Stimulated activated naive CD8-positive, alpha-beta T cell treated with anti-CD3 and anti-CD28 coated beads, Interleukin-15, amount 100 ng/mL, for 72 hours (primary cell): Measurements from ENCODE around the gene MAP3K7.

ENCODE experiments used
- ATAC-seq: fragments of 150-1000 bp; cut with Tn5 transposase; 2 replicates; pipeline ENCODE4 v1.10.0; 2021; ENCODE audit warnings: mild to moderate bottlenecking, moderate library complexity
- DNase-seq, 2 donors: peaks; one replicate each; pipeline ENCODE4 v3.0.0; 2021 to 2022
- H3K27ac Mint-ChIP-seq, 2 donors: one replicate each; pipeline ENCODE4 v1.8.0; 2022; ENCODE audit warnings: mild to moderate bottlenecking in 2 of 2, mixed read lengths in 2 of 2, moderate library complexity in 2 of 2
- H3K27me3 Mint-ChIP-seq: one replicate; pipeline ENCODE4 v1.8.0; 2022; ENCODE audit warnings: mixed read lengths
- H3K4me1 Mint-ChIP-seq: one replicate; pipeline ENCODE4 v1.8.0; 2022; ENCODE audit warnings: mild to moderate bottlenecking, mixed read lengths
- H3K4me3 Mint-ChIP-seq, 2 donors: one replicate each; pipeline ENCODE4 v1.8.0; 2022; ENCODE audit warnings: mild to moderate bottlenecking in 2 of 2, mixed read lengths in 2 of 2, moderate library complexity in 1 of 2
- H3K9me3 Mint-ChIP-seq, 2 donors: one replicate each; pipeline ENCODE4 v1.8.0; 2022; ENCODE audit warnings: mixed read lengths in 2 of 2

MAP3K7 gene

DNA sequence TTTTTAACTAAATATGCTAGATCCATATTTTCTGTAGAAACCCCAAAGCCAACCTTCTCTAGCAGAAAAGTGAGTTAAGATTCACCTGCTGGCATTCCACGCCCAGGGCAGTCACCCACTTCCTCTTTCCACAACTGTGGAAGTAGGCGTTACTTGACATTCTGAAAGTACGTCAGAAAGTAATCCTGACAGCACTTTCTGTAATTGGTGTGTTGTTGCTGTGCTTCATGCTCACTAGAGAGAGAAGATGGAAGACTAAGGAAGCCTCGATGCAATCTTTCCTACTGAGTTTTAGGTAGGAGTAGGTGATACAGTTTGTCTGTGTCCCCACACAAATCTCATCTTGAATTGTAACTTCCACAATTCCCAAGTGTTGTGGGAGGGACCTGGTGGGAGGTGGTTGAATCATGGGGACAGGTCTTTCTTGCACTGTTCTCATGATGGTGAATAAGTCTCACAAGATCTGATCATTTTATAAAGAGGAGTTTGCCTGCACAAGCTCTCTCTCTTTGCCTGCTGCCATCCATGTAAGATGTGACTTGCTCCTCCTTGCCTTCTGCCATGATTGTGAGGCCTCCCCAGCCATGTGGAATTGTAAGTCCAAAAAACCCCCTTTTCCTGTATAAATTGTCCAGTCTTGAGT, 101.1 kb downstream of the MAP3K7 start:
- DNase-seq = no peak
- Mint-ChIP-seq H3K4me3 (no peak overlapping the region), H3K27me3 (no peaks in the 10 kb centered on the region), H3K27ac (no peak overlapping the region), H3K4me1 (no peaks in the 10 kb centered on the region), H3K9me3 (peaks cover 21% of the 10 kb centered on the region in 2 donors)
- ATAC-seq = no peak

DNA sequence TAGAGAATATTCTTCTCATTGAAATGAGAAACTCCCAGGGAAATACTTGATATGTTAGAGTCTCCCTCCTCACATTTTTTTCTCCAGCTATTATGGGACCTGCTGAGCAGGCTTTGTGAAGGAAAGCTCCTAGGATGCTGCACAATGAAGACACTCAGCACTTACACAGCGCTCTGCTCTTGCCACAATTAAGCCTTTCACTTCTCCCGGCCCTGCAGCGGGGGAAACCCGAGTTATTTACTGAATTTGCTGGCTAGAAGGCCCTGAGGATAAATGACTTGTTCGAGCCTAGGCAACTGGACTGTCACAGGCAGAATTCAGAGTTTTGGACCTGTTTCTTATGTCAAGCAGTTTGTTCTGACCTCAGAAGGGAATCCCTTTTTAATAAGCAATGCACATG, 102.0 kb downstream of the MAP3K7 start:
- no peaks in the 10 kb centered on the region for H3K27me3 Mint-ChIP-seq
- no peaks in the 10 kb centered on the region for H3K4me1 Mint-ChIP-seq
- H3K4me3 Mint-ChIP-seq = no peak overlapping the region
- no peak for ATAC-seq
- no peak overlapping the region for H3K27ac Mint-ChIP-seq
- H3K9me3 Mint-ChIP-seq = peaks cover 21% of the 10 kb centered on the region in 2 donors
- DNase-seq = no peak

DNA sequence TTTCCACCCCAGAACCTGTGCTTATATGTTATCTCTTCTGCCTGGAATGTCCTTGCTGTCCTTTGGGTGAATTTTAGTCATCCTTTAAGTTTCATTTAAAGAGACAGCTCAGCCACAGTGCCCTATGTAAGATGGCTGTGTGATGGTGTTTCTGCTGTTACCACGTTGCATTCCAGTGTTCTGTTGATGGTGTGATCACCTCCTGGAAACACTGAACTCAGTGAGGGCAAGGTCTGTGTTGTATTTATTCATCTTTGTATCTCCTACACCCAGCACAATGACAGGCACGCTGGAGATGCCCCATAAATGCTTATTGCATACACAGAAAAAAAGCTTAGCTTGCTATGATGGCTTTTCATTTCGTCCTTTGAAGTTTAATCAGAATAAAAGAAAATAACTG, 102.5 kb downstream of the MAP3K7 start:
- H3K27me3 Mint-ChIP-seq = no peaks in the 10 kb centered on the region
- ATAC-seq (no peak), DNase-seq (no peak)
- H3K27ac Mint-ChIP-seq = no peak overlapping the region
- H3K9me3 Mint-ChIP-seq = peaks cover 21% of the 10 kb centered on the region in 2 donors
- peaks cover under 1% of the 10 kb centered on the region for H3K4me1 Mint-ChIP-seq
- no peak overlapping the region for H3K4me3 Mint-ChIP-seq

DNA sequence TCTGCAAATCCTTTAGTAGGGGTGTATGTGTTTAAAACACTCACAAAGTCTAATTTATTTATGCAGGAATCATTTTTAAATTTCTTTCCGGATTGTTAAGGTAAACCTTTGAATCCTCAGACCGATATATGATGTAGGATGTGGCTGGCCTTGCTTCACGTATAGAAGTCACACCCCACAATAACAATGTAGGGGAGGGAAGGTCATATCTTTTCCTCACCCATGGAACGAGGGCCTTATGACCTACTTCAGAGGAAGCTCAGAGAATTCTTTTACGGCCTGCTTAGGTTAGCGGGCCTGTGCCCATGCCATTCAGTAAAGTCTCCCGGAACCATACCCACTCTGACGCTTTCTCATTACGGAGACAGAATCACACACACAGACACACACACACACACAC, 102.9 kb downstream of the MAP3K7 start:
- peaks cover 5% of the 10 kb centered on the region for H3K4me1 Mint-ChIP-seq
- no peaks in the 10 kb centered on the region for H3K27me3 Mint-ChIP-seq
- H3K4me3 Mint-ChIP-seq = no peak overlapping the region
- ATAC-seq = no peak
- DNase-seq = no peak
- H3K9me3 Mint-ChIP-seq = peaks cover 21% of the 10 kb centered on the region in 2 donors
- no peak overlapping the region for H3K27ac Mint-ChIP-seq

DNA sequence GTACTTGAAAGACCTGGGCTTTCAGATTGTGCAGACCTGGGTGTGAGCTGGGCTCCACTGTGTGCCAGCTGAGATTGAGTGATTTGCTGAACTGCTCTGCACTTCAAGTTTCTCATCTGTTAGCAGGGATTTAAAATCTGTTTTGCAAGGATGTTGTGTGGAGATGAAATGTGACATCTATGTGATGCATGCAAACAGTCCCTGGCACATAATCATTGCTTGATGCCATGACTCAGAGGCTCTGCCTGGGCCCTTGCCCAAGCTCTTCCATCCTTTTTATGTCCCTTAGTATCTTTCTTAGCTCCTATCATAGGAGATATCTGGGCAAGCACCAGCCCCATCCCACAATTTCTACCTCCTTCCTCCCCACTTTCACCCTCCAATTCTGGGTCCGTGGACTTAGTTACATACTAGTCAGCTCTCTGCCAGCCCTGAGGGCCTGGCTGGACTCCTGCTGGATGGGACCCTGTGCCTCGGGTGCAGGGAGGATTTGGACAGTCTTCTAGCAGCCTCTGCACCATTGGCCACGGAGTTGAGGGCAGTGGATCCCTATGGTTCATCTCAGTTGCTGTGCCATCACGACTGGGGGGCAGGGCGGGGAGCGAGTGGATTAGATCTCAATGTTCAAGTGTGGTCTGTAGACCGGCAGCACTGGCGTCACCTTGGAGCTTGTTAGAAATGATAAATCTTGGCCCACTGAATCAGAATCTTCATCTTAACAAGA, 103.6 kb downstream of the MAP3K7 start:
- no peak overlapping the region for H3K4me3 Mint-ChIP-seq
- H3K9me3 Mint-ChIP-seq = peaks cover 21% of the 10 kb centered on the region in 2 donors
- no peak overlapping the region for H3K27ac Mint-ChIP-seq
- H3K27me3 Mint-ChIP-seq = no peaks in the 10 kb centered on the region
- ATAC-seq (no peak), DNase-seq (no peak)
- peaks cover 12% of the 10 kb centered on the region for H3K4me1 Mint-ChIP-seq

DNA sequence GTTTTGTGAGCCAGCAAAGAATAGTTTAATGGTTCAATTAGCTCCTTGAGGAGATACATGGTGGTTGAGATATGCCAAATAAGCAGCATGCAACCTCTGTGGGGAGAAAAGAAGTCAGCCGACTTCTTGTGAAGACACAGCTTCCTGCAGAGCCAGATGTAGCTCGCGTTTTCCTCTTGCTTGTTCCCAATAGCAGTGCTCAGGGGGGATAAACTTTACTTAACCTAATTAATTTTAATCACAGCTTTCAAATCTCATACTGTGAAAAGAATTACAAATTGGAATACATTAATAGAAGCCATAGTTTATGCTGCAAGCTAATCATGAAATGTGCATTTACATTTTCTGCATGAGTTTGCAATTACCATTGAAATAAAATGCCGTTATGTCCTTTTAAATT, 106.2 kb downstream of the MAP3K7 start:
- no peak for DNase-seq
- peaks cover 38% of the 10 kb centered on the region for H3K4me1 Mint-ChIP-seq

DNA sequence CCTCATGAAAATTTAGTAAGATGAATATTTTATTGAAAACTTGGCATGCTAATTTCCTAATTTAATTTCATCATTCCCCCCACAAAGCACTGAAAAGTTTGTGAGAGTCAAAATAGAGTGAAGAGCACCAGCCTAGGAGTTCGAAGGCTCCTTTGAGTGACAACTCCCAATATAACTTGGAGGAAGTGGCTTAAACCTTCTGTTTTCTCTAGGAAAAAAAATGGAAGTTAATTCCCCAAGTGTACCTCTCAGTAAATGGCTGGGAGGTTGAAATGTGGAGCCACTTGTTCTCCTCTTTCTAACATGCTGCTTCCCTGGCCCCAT, 107.3 kb downstream of the MAP3K7 start:
- Mint-ChIP-seq H3K4me1 (peaks cover 49% of the 10 kb centered on the region), H3K27me3 (no peaks in the 10 kb centered on the region), H3K9me3 (peaks cover 8 to 10% of the 10 kb centered on the region in 2 donors), H3K27ac (no peak overlapping the region), H3K4me3 (no peak overlapping the region)
- DNase-seq = no peak
- ATAC-seq = no peak

More for the DNA sequence above, 106.2 kb downstream of the MAP3K7 start:
- ATAC-seq = no peak
- H3K9me3 Mint-ChIP-seq = peaks cover 10% of the 10 kb centered on the region in 2 donors
- H3K27ac Mint-ChIP-seq = no peak overlapping the region
- no peak overlapping the region for H3K4me3 Mint-ChIP-seq
- H3K27me3 Mint-ChIP-seq = no peaks in the 10 kb centered on the region

DNA sequence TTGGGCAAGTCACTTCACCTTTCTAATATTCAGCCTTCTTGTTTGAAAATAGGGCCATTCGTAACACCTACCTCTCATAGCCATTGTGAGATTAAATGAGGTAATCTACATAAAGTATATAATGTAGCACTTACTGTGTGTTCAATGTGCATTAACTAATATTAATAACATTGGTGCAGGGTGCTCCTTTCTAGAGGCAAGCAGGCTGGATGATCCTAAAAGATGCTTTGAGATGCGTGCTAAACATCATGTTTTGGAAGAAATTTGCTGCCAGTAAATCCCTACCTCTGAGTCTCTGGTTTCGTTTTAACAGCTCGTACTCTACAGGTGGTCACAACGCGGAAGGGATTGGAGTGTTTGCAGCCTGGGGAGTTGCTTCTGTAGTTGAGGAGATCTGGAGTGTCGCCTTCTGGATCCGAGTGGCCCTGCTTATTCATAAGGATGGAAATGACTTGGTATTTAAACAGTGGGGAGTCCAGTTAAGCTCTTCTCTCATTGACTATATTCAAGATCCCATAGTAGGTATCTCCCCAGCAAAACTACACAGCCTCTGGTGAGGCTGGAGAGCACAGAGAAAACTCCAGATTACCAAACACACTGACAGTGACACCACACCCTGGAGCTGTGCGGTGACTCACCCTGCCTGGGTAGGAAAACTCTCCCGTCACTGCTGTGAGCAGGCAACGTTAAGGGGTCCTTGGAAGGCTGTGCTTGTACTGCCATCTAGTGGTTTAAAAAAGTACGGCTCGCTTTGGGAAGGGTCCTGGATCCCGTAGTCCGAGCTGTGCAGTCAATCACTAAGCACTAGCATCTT, 107.9 kb downstream of the MAP3K7 start:
- peak; percentile 77 to 81 for DNase-seq
- peak; percentile 93 for ATAC-seq
- H3K9me3 Mint-ChIP-seq = peaks cover 8 to 10% of the 10 kb centered on the region in 2 donors
- no peaks in the 10 kb centered on the region for H3K27me3 Mint-ChIP-seq
- H3K27ac Mint-ChIP-seq = peak overlapping the region; percentile 49 to 89
- peaks cover 55% of the 10 kb centered on the region for H3K4me1 Mint-ChIP-seq
- peak overlapping the region; percentile 30 to 39 for H3K4me3 Mint-ChIP-seq

DNA sequence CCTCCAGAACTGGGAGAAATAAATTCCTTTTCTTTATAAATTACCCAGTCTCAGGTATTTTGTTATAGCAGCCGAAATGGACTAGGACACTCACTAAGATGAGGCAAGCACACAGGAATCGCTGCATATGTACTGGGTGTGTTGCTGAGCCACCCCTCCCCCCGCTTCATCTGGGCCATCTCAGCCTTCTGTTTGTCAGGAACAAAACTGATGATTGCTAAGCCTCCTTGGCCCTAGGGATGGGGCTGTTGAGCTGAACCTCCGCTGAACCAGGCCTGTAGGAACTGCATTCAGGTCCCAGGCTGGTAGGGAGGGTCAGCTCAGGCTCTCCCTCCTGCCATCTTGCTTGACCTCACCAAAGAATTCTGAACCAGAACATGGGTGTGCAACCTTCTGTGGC, 108.6 kb downstream of the MAP3K7 start:
- ATAC-seq = no peak
- no peak overlapping the region for H3K4me3 Mint-ChIP-seq
- peaks cover 8 to 10% of the 10 kb centered on the region in 2 donors for H3K9me3 Mint-ChIP-seq
- DNase-seq = no peak
- H3K27ac Mint-ChIP-seq = no peak overlapping the region
- H3K27me3 Mint-ChIP-seq = no peaks in the 10 kb centered on the region
- H3K4me1 Mint-ChIP-seq = peaks cover 62% of the 10 kb centered on the region

DNA sequence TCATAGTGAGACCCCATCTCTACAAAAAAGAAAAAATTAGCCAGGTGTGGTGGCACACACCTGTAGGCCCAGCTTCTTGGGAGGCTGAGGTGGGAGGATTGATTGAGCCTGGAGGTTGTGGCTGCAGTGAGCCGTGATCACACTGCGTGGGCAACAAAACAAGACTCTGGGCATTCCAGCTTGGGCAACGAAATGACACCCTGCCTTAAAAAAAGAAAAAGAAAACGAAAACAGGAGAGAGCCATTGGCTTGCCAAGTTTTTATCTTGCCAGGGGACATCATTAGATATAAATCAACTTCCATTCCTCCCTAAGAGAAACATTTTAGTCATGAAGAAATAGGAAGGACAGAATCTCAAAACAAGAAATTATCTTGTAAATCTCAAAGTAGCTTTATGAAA, 109.5 kb downstream of the MAP3K7 start:
- no peak overlapping the region for H3K4me3 Mint-ChIP-seq
- DNase-seq (no peak), ATAC-seq (no peak)
- H3K27me3 Mint-ChIP-seq = no peaks in the 10 kb centered on the region
- no peak overlapping the region for H3K27ac Mint-ChIP-seq
- peaks cover 71% of the 10 kb centered on the region for H3K4me1 Mint-ChIP-seq
- H3K9me3 Mint-ChIP-seq = peaks cover 2 to 4% of the 10 kb centered on the region in 2 donors

DNA sequence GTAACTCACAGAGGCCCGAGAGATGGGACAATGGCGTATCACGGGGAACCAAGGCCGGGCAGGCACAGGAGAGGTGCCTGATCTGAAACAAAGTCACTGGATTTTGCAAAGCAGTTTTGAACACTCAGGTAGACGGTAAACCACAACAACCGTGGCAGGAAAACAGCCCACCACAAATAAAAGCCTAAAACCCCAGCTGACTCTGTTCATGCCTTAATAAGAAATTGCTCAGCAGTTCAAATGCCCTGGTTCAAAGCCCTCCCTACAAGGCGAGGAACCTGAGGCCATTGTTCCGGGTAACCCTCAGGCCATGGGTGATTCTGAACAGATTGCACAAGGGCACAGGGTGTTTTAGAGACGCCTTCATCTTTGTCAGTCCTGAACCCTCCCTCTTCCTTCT, 114.2 kb downstream of the MAP3K7 start:
- H3K4me3 Mint-ChIP-seq = peak overlapping the region; percentile 75 to 86
- DNase-seq = peak in 1 of 2 donors; percentile 60
- H3K27ac Mint-ChIP-seq = peak overlapping the region in 1 of 2 donors; percentile 67

DNA sequence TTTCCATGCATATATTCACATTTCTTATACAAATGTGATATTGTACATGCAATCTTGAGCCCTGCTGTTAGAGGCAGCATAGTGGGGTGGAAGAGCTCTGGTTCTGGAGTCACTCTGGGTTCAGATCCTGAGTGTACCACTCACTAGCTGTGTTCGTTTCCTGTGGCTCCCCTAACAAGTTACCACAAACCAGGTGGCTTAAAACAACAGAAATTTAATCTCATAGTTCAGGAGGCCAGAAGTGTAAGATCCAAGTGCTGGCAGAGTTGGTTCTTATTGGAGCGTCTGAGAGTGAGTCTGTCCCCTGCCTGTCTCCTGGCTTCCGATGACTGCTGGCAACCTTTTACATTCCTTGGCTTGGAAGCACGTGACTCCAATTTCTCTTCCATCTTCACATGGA, 115.6 kb downstream of the MAP3K7 start:
- no peaks in the 10 kb centered on the region for H3K27me3 Mint-ChIP-seq
- DNase-seq = no peak
- peaks cover 93% of the 10 kb centered on the region for H3K4me1 Mint-ChIP-seq
- H3K27ac Mint-ChIP-seq = no peak overlapping the region
- no peak for ATAC-seq
- no peaks in the 10 kb centered on the region for H3K9me3 Mint-ChIP-seq
- H3K4me3 Mint-ChIP-seq = no peak overlapping the region

More for the DNA sequence above, 114.2 kb downstream of the MAP3K7 start:
- no peaks in the 10 kb centered on the region for H3K9me3 Mint-ChIP-seq
- ATAC-seq = peak; percentile 33
- peaks cover 95% of the 10 kb centered on the region for H3K4me1 Mint-ChIP-seq
- no peaks in the 10 kb centered on the region for H3K27me3 Mint-ChIP-seq

DNA sequence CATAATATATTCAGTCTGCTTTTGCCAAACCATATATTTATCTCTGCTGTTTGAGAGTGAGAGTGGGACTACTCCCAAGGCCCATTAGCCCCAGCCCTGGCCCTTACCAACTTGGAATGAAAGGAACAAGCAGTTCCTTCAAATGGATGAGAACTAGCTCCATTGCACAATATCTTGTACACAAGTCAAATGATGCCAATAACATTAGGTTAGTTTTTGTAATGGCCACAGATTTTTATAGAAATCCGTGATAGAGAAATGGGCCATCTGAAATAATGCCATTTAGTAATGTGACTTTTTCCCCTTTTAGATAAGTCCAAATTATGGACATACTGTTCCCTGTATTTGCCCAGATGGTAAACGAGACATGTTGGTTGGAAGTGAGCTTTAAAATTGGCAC, 117.0 kb downstream of the MAP3K7 start:
- Mint-ChIP-seq H3K4me3 (no peak overlapping the region), H3K4me1 (peaks cover 93% of the 10 kb centered on the region), H3K27me3 (no peaks in the 10 kb centered on the region), H3K27ac (no peak overlapping the region), H3K9me3 (no peaks in the 10 kb centered on the region)
- DNase-seq (no peak), ATAC-seq (no peak)

DNA sequence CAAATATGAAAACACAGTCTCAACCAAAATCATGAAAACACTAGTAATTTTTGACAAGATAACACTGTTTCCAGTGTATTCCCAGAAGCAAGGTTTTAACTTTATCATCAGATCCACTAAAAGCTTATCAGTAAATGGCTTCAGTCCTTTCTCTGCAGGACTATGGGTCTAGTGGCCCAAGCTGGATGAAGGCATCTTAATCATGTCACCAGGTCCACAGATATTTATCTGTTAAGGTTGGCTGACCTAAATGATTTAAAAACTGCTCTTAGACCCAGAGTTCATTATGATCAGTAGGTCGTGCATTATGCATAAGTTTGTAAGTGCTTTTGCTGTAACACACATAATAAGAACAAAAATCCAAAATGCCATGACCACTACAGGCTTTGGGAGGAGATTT, 118.0 kb downstream of the MAP3K7 start:
- DNase-seq (no peak), ATAC-seq (no peak)
- Mint-ChIP-seq H3K4me3 (no peak overlapping the region), H3K27me3 (no peaks in the 10 kb centered on the region), H3K9me3 (no peaks in the 10 kb centered on the region), H3K4me1 (peaks cover 93% of the 10 kb centered on the region), H3K27ac (no peak overlapping the region)

DNA sequence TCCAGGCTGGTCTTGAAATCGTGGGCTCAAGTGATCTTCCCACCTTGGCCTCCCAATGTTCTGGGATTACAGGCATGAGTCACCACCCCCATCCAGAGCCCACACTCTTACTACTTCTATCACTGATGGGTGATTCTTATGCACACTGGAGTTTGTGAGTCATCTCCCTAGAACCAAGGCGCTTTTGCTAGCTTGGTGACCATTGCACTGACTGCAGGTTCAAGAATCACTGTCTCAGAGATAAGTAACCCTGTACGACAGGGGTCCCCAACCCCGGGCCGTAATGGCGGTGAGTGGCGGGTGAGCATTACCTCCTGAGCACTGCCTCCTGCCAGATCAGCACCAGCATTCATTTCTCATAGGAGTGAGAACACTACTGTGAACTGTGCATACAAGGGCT, 118.8 kb downstream of the MAP3K7 start:
- no peak overlapping the region for H3K27ac Mint-ChIP-seq
- DNase-seq (peak in 1 of 2 donors; percentile 53), ATAC-seq (peak; percentile 58)
- no peaks in the 10 kb centered on the region for H3K9me3 Mint-ChIP-seq
- peaks cover 93% of the 10 kb centered on the region for H3K4me1 Mint-ChIP-seq
- no peaks in the 10 kb centered on the region for H3K27me3 Mint-ChIP-seq
- peak overlapping the region; percentile 1 to 31 for H3K4me3 Mint-ChIP-seq

DNA sequence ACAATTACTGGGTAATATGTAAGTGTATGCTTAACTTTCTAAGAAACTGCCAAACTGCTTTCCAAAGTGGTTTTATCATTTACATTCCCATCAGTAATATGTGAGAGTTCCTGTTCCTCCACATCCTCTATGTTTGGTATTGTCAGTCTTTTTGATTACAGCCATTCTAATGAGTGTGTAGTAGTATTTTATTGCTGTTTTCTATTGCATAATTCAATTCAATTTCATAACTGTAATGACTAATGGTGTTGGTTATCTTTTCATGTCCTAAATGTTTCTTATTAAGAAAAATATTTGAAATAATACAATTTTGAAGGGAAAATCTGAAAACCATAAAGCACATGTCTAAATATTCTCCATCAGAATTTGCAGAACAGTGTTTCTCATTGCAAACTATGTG, 119.3 kb downstream of the MAP3K7 start:
- Mint-ChIP-seq H3K27me3 (no peaks in the 10 kb centered on the region), H3K4me3 (no peak overlapping the region), H3K27ac (no peak overlapping the region), H3K4me1 (peaks cover 93% of the 10 kb centered on the region), H3K9me3 (no peaks in the 10 kb centered on the region)
- DNase-seq = no peak
- ATAC-seq = no peak
